Measurements from ENCODE around the gene BMF. TPM values are rescaled to one million over a fixed set of nuclear protein-coding genes. Genes with fewer than 3 reads are reported as not detected.

BMF gene
- total and polyA plus RNA-seq, 2 experiments from 2014 or later = 0.40 to 1.1 TPM

DNA sequence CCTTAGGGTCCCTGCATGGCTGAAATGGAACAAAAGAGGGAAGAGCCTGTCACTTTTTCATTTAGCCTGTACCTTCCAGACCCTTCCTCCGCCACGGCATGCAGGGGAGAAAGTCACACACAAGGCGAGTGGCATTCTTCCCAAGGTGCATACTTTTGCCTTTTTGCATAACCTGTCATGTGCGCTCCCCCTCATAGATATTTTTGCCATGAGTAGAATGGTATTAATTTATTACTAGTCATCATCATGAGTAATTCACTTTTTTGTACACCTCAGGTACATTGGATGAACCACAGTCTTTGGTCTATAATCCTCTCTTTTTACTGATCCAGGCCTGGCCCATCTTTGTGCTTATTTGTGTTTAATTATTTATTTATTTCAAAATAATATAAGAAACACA, 43.3 kb upstream of the BMF start:
- no peak for TF ChIP-seq EZH2 (IDR thresholded peaks at IDR 0.05; ENCODE audit: insufficient read depth, poor library complexity, severe bottlenecking)
- no peak for TF ChIP-seq EZH2phosphoT487 (IDR thresholded peaks at IDR 0.05; ENCODE audit: insufficient read depth, low read depth)
- no peaks in the 10 kb centered on the region for H4K20me1 ChIP-seq (ENCODE audit: insufficient read depth)
- no peaks in the 10 kb centered on the region for H3F3A ChIP-seq (ENCODE audit: insufficient read depth)
- no peak overlapping the region for H3K4me2 ChIP-seq (ENCODE audit: unreplicated experiment)
- H3K9ac ChIP-seq = no peak overlapping the region
- H3K9me2 ChIP-seq (ENCODE audit: insufficient read depth) = no peaks in the 10 kb centered on the region
- no peaks in the 10 kb centered on the region for H3K36me3 ChIP-seq (ENCODE audit: low read depth)
- no peak overlapping the region for H3K4me3 ChIP-seq
- no peak overlapping the region for H3K27ac ChIP-seq
- WGBS, 2 experiments (ENCODE audit: low coverage in 1 of 2, low lambda C conversion rate in 2 of 2, missing lambda C conversion rate in 2 of 2) = 84 to 92% methylated on average over 4 of the region's 4 CpGs
- no peaks in the 10 kb centered on the region for H3K4me1 ChIP-seq (ENCODE audit: insufficient read depth)
- no peaks in the 10 kb centered on the region for H3K9me3 ChIP-seq (ENCODE audit: low read depth)
- no peaks in the 10 kb centered on the region for H3K79me2 ChIP-seq (ENCODE audit: insufficient read depth)
- DNase-seq = no peak
- no peak overlapping the region for H2AFZ ChIP-seq
- no peaks in the 10 kb centered on the region for H3K27me3 ChIP-seq (replicated peaks; ENCODE audit: insufficient read depth)
- in situ Hi-C loops (cut with MboI) = no loop called here

DNA sequence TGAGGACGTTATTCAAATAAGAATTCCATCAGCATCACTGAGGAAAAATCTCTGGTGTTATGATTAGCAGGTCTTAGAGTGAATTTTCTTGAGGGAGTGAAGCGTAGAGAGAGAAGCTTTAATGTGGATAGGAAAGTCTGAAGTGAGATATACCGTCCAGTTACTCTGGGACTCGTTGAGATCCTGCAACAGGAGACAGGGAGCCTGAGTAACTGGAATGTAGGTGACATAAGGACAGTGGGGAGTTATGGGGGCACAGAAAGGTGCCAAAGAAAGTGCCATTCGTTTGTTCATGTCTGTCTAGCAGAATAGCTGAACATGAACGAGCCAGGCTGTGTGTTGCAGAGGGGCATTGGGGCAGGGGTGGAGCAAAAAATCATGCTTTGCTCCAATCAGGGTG, 42.8 kb upstream of the BMF start:
- TF ChIP-seq EZH2 (IDR thresholded peaks at IDR 0.05; ENCODE audit: insufficient read depth, poor library complexity, severe bottlenecking) = no peak
- no peak for TF ChIP-seq EZH2phosphoT487 (IDR thresholded peaks at IDR 0.05; ENCODE audit: insufficient read depth, low read depth)
- Histone ChIP-seq H3F3A (ENCODE audit: insufficient read depth) (no peaks in the 10 kb centered on the region), H3K27ac (no peak overlapping the region), H3K36me3 (ENCODE audit: low read depth) (no peaks in the 10 kb centered on the region), H2AFZ (no peak overlapping the region), H3K4me2 (ENCODE audit: unreplicated experiment) (no peak overlapping the region), H3K4me1 (ENCODE audit: insufficient read depth) (no peaks in the 10 kb centered on the region), H3K79me2 (ENCODE audit: insufficient read depth) (no peaks in the 10 kb centered on the region), H3K9me3 (ENCODE audit: low read depth) (no peaks in the 10 kb centered on the region), H3K9me2 (ENCODE audit: insufficient read depth) (no peaks in the 10 kb centered on the region), H4K20me1 (ENCODE audit: insufficient read depth) (no peaks in the 10 kb centered on the region), H3K9ac (no peak overlapping the region), H3K4me3 (no peak overlapping the region), H3K27me3 (replicated peaks; ENCODE audit: insufficient read depth) (no peaks in the 10 kb centered on the region)
- WGBS, 2 experiments (ENCODE audit: low coverage in 1 of 2, low lambda C conversion rate in 2 of 2, missing lambda C conversion rate in 2 of 2) = 37 to 38% methylated on average over 6 of the region's 6 CpGs
- no peak for DNase-seq
- in situ Hi-C loops (cut with MboI) = no loop called here

DNA sequence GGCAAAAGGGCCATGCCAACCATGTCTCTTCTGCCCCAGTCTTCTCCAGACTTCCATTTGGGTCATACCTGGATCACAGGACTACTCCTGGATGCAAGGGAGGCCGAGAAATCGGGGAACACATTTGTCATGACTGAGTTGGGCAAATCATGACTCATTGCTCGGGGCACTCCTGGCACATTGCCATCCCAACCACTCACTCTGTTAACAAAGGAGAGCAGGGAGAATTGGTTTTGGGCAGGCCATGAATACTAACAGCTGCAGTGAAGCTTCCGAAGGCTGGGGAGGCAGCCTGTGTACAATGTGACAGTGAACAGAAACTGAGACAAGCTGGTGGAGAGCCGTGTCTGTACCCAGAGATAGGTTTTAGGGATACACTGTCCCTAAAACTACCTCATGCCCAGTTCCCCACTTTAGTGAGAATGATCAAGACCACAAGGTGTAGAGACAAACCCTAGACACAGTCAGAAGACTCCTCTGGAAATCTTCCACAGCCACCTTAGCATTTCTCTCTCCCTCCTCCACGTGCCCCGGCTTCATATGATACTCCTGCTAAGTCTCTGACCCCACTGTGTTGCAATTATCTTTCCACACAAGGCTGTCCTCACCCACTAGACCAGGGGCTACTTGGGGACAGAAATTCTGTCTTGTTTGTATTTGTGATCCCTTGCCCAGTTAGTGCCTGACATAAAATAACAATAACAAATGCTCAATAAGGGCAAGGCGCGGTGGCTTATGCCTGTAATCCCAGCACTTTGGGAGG, 41.7 kb upstream of the BMF start:
- no peak overlapping the region for H3K4me3 ChIP-seq
- no peaks in the 10 kb centered on the region for H3K79me2 ChIP-seq (ENCODE audit: insufficient read depth)
- no peaks in the 10 kb centered on the region for H3F3A ChIP-seq (ENCODE audit: insufficient read depth)
- H2AFZ ChIP-seq = no peak overlapping the region
- H3K9ac ChIP-seq = no peak overlapping the region
- H3K4me2 ChIP-seq (ENCODE audit: unreplicated experiment) = no peak overlapping the region
- H3K27ac ChIP-seq = no peak overlapping the region
- 0 out of 2 replicates have a peak, but pooled peaks cover 4% of the 10 kb centered on the region for H3K4me1 ChIP-seq (ENCODE audit: insufficient read depth)
- H3K36me3 ChIP-seq (ENCODE audit: low read depth) = no peaks in the 10 kb centered on the region
- in situ Hi-C loops (cut with MboI) = no loop called here
- DNase-seq = peak; percentile 59
- H3K27me3 ChIP-seq (replicated peaks; ENCODE audit: insufficient read depth) = no peaks in the 10 kb centered on the region
- TF ChIP-seq EZH2 (IDR thresholded peaks at IDR 0.05; ENCODE audit: insufficient read depth, poor library complexity, severe bottlenecking) = no peak
- TF ChIP-seq EZH2phosphoT487 (IDR thresholded peaks at IDR 0.05; ENCODE audit: insufficient read depth, low read depth) = no peak
- no peaks in the 10 kb centered on the region for H3K9me3 ChIP-seq (ENCODE audit: low read depth)
- no peaks in the 10 kb centered on the region for H4K20me1 ChIP-seq (ENCODE audit: insufficient read depth)
- WGBS, 2 experiments (ENCODE audit: low coverage in 1 of 2, low lambda C conversion rate in 2 of 2, missing lambda C conversion rate in 2 of 2) = 68 to 72% methylated on average over 9 of the region's 9 CpGs
- H3K9me2 ChIP-seq (ENCODE audit: insufficient read depth) = no peaks in the 10 kb centered on the region

DNA sequence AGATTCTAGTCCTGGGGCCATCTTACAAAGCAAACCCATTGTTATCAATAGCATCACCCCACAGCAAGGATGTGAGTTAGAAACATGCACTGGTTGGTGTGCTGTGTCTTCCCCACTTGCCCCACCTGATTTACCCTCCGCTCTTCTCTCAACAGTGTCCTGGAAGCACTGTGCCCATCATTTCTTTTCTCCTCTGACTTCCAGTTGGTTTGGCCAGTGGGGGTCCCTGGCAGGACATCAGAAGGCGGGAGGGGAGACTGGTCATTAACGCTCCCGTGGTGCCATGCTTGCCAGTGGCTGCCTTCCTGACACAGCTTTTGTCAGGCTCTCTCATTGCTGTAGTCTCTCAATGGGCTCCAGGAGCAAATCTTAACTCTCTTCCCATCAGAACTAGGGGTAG, 40.7 kb upstream of the BMF start:
- Histone ChIP-seq H3K9ac (no peak overlapping the region), H3K27ac (no peak overlapping the region), H3K9me2 (ENCODE audit: insufficient read depth) (no peaks in the 10 kb centered on the region), H3K79me2 (ENCODE audit: insufficient read depth) (no peaks in the 10 kb centered on the region), H3K4me1 (ENCODE audit: insufficient read depth) (0 out of 2 replicates have a peak, but pooled peaks cover 4% of the 10 kb centered on the region), H2AFZ (no peak overlapping the region), H4K20me1 (ENCODE audit: insufficient read depth) (no peaks in the 10 kb centered on the region), H3K9me3 (ENCODE audit: low read depth) (no peaks in the 10 kb centered on the region), H3K4me3 (no peak overlapping the region), H3K36me3 (ENCODE audit: low read depth) (no peaks in the 10 kb centered on the region), H3F3A (ENCODE audit: insufficient read depth) (no peaks in the 10 kb centered on the region), H3K4me2 (ENCODE audit: unreplicated experiment) (no peak overlapping the region), H3K27me3 (replicated peaks; ENCODE audit: insufficient read depth) (no peaks in the 10 kb centered on the region)
- WGBS, 2 experiments (ENCODE audit: low coverage in 1 of 2, low lambda C conversion rate in 2 of 2, missing lambda C conversion rate in 2 of 2) = 83 to 87% methylated on average over 4 of the region's 4 CpGs
- no peak for DNase-seq
- TF ChIP-seq EZH2phosphoT487 (IDR thresholded peaks at IDR 0.05; ENCODE audit: insufficient read depth, low read depth) (no peak), EZH2 (IDR thresholded peaks at IDR 0.05; ENCODE audit: insufficient read depth, poor library complexity, severe bottlenecking) (no peak)
- in situ Hi-C loops (cut with MboI) = no loop called here
